Vagina (tissue), 2 donors: ENCODE results near the gene FAM204A. TPM values are rescaled to one million over a fixed set of nuclear protein-coding genes. Genes with fewer than 3 reads are reported as not detected.

ENCODE experiments used
- DNase-seq, 2 donors: peaks; one replicate each; pipeline ENCODE4 v3.0.0-alpha.2; 2017; ENCODE audit errors: extremely low spot score in 2 of 2
- H3K27ac ChIP-seq: fragments of 200-600 bp; sonication (generic); one replicate; pipeline ENCODE4 v1.5.1; 2019
- H3K27me3 ChIP-seq: fragments of 200-600 bp; sonication (generic); one replicate; pipeline ENCODE4 v1.5.1; 2019
- H3K36me3 ChIP-seq, 2 donors: fragments of 200-600 bp; sonication (generic); one replicate each; pipeline ENCODE4 v1.5.1; 2017 to 2019
- H3K4me1 ChIP-seq: fragments of 200-600 bp; sonication (generic); one replicate; pipeline ENCODE4 v1.5.1; 2019
- H3K4me3 ChIP-seq, 2 donors: fragments of 200-600 bp; sonication (generic); 1 replicate in 1 of 2; 2 replicates in 1 of 2; pipeline ENCODE4 v1.5.1; 2016 to 2019
- H3K9me3 ChIP-seq: fragments of 200-600 bp; sonication (generic); one replicate; pipeline ENCODE4 v1.5.1; 2019
- POLR2A ChIP-seq, 2 donors: fragments of 450-650 bp; IDR thresholded peaks; one replicate each; pipeline ENCODE4 v1.6.1; 2017; ENCODE audit warnings: antibody characterized with exemption in 2 of 2, mild to moderate bottlenecking in 2 of 2, moderate library complexity in 2 of 2
- POLR2AphosphoS5 ChIP-seq, 2 donors: sonication (generic); formaldehyde crosslinking; IDR thresholded peaks; one replicate each; pipeline ENCODE4 v1.9.0; 2017; ENCODE audit warnings: antibody characterized with exemption in 2 of 2, mild to moderate bottlenecking in 2 of 2, low read depth in 1 of 2; ENCODE audit not compliant: insufficient read depth in 1 of 2
- intact Hi-C: fragments of 100-400 bp; cut with DNase I; formaldehyde crosslinking; loops from one replicate; pipeline ENCODE4 v1.15.1; 2023
- total RNA-seq: library from RNA; depleted of rRNA; stranded (reverse); fragments of >200 nt; gene quantifications from one replicate; pipeline ENCODE4 v1.2.3, GENCODE V29; 2016
- TF ChIP-seq, protein P1 (sequence below), 3 experiments: fragments of 450-650 bp in 2 of 3; fragments of 200-600 bp in 1 of 3; sonication (generic) in 1 of 3; IDR thresholded peaks; one replicate each; pipeline ENCODE4 v1.5.1; 2017 to 2019; ENCODE audit warnings: antibody characterized with exemption in 3 of 3, mild to moderate bottlenecking in 2 of 3, moderate library complexity in 2 of 3

The FAM204A gene
- total RNA-seq, 1 donor from 2014 or later, result 23.1 TPM

- intact Hi-C loops, result no loop called here
- H3K4me3 ChIP-seq, result no peak overlapping the region
- H3K36me3 ChIP-seq, result no peaks in the 10 kb centered on the region
- H3K4me1 ChIP-seq, result no peaks in the 10 kb centered on the region
- no peaks in the 10 kb centered on the region for H3K27me3 ChIP-seq
- TF ChIP-seq POLR2A (IDR thresholded peaks at IDR 0.05) (no peak), POLR2AphosphoS5 (IDR thresholded peaks at IDR 0.05; ENCODE audit: insufficient read depth in 1 of 2, low read depth in 1 of 2) (no peak)
- TF ChIP-seq, protein P1, sequence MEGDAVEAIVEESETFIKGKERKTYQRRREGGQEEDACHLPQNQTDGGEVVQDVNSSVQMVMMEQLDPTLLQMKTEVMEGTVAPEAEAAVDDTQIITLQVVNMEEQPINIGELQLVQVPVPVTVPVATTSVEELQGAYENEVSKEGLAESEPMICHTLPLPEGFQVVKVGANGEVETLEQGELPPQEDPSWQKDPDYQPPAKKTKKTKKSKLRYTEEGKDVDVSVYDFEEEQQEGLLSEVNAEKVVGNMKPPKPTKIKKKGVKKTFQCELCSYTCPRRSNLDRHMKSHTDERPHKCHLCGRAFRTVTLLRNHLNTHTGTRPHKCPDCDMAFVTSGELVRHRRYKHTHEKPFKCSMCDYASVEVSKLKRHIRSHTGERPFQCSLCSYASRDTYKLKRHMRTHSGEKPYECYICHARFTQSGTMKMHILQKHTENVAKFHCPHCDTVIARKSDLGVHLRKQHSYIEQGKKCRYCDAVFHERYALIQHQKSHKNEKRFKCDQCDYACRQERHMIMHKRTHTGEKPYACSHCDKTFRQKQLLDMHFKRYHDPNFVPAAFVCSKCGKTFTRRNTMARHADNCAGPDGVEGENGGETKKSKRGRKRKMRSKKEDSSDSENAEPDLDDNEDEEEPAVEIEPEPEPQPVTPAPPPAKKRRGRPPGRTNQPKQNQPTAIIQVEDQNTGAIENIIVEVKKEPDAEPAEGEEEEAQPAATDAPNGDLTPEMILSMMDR (IDR thresholded peaks at IDR 0.05), result no peak
- DNase-seq, result no peak
- no peaks in the 10 kb centered on the region for H3K9me3 ChIP-seq
- H3K27ac ChIP-seq, result no peak overlapping the region
Observed at GRCh38 chr10:118300320-118300719, 41.8 kb downstream of the FAM204A start.

- no peaks in the 10 kb centered on the region for H3K9me3 ChIP-seq
- DNase-seq, result no peak
- no peaks in the 10 kb centered on the region for H3K36me3 ChIP-seq
- no peak overlapping the region for H3K4me3 ChIP-seq
- no peak overlapping the region for H3K27ac ChIP-seq
- no peaks in the 10 kb centered on the region for H3K4me1 ChIP-seq
- no peaks in the 10 kb centered on the region for H3K27me3 ChIP-seq
- TF ChIP-seq, protein P1 (IDR thresholded peaks at IDR 0.05), result no peak
- TF ChIP-seq POLR2AphosphoS5 (IDR thresholded peaks at IDR 0.05; ENCODE audit: insufficient read depth in 1 of 2, low read depth in 1 of 2), result no peak
- TF ChIP-seq POLR2A (IDR thresholded peaks at IDR 0.05), result no peak
- intact Hi-C loops, result no loop called here
Observed at GRCh38 chr10:118298787-118299186, 43.3 kb downstream of the FAM204A start.

GRCh38 chr10:118291122-118291521 lies 51.0 kb downstream of the FAM204A start:
- TF ChIP-seq POLR2AphosphoS5 (IDR thresholded peaks at IDR 0.05; ENCODE audit: insufficient read depth in 1 of 2, low read depth in 1 of 2) (no peak), POLR2A (IDR thresholded peaks at IDR 0.05) (no peak)
- TF ChIP-seq, protein P1 (IDR thresholded peaks at IDR 0.05), result no peak
- intact Hi-C loops, result no loop called here
- H3K9me3 ChIP-seq, result no peaks in the 10 kb centered on the region
- H3K36me3 ChIP-seq, result no peaks in the 10 kb centered on the region
- H3K27ac ChIP-seq, result no peak overlapping the region
- no peak overlapping the region for H3K4me3 ChIP-seq
- no peak for DNase-seq
- no peaks in the 10 kb centered on the region for H3K4me1 ChIP-seq
- H3K27me3 ChIP-seq, result no peaks in the 10 kb centered on the region

- intact Hi-C loops, result no loop called here
- no peak for DNase-seq
- Histone ChIP-seq H3K9me3 (no peaks in the 10 kb centered on the region), H3K27ac (no peak overlapping the region), H3K27me3 (no peaks in the 10 kb centered on the region), H3K4me3 (no peak overlapping the region), H3K36me3 (no peaks in the 10 kb centered on the region), H3K4me1 (no peaks in the 10 kb centered on the region)
- TF ChIP-seq, protein P1 (IDR thresholded peaks at IDR 0.05), result no peak
- TF ChIP-seq POLR2AphosphoS5 (IDR thresholded peaks at IDR 0.05; ENCODE audit: insufficient read depth in 1 of 2, low read depth in 1 of 2) (no peak), POLR2A (IDR thresholded peaks at IDR 0.05) (no peak)
Observed at GRCh38 chr10:118290471-118290995, 51.6 kb downstream of the FAM204A start.

DNA sequence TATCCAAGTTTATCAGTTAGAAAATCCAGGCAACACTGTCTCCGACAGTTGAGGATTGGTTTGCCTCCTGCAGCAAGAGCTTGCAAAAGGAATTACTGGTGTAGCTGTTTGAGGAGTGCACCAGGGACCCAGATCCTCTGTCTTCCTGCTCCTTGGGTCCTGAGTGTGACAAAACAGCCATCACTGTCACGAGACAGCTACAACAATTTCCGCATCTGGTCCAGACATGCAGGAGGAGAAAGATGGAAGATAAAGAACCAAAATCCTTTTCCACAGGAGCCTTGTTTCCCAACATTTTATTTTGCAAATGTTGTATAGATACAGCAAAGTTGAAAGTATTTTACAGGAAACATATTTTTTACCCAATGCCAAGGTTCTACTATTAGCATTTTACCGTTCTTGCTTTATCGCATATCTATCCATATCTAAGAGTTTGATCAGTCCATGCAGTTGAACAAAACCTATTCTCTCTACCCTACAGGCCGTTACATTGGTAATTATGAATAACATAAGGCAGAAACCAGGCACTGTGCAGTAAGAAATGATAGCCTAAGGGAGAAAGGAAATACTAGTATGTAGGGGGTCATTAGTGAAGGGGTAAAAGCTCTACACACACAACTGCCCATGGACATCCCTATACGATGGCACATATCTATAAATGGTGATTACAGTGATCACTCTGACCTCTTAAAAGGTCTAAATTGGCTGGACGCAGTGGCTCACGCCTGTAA lies 54.9 kb downstream of the FAM204A start:
- H3K4me3 ChIP-seq, result no peak overlapping the region
- no peak overlapping the region for H3K27ac ChIP-seq
- no peaks in the 10 kb centered on the region for H3K9me3 ChIP-seq
- H3K27me3 ChIP-seq, result no peaks in the 10 kb centered on the region
- intact Hi-C loops, result no loop called here
- TF ChIP-seq, protein P1 (IDR thresholded peaks at IDR 0.05), result no peak
- TF ChIP-seq POLR2A (IDR thresholded peaks at IDR 0.05), result no peak
- TF ChIP-seq POLR2AphosphoS5 (IDR thresholded peaks at IDR 0.05; ENCODE audit: insufficient read depth in 1 of 2, low read depth in 1 of 2), result no peak
- DNase-seq, result no peak
- H3K4me1 ChIP-seq, result no peaks in the 10 kb centered on the region
- no peaks in the 10 kb centered on the region for H3K36me3 ChIP-seq
